GM12874 (cell line): ENCODE data around the gene EEFSEC.

Experiments
- CTCF ChIP-seq: IDR thresholded peaks from 2 replicates; pipeline ENCODE4 v1.5.1; 2011; ENCODE audit warnings: low read depth, mild to moderate bottlenecking, control low read depth, low read length, moderate library complexity; ENCODE audit not compliant: insufficient read depth

Gene EEFSEC

GRCh38 chr3:128379367-128380160 lies 226.3 kb downstream of the EEFSEC start:
- no peak for TF ChIP-seq CTCF

- TF ChIP-seq CTCF, result no peak
Measured at GRCh38 chr3:128380295-128380694, 227.0 kb downstream of the EEFSEC start.

- TF ChIP-seq CTCF, result no peak
Measured at GRCh38 chr3:128380719-128381118, 227.4 kb downstream of the EEFSEC start.

- no peak for TF ChIP-seq CTCF
Measured at GRCh38 chr3:128381609-128382008, 228.3 kb downstream of the EEFSEC start.

DNA sequence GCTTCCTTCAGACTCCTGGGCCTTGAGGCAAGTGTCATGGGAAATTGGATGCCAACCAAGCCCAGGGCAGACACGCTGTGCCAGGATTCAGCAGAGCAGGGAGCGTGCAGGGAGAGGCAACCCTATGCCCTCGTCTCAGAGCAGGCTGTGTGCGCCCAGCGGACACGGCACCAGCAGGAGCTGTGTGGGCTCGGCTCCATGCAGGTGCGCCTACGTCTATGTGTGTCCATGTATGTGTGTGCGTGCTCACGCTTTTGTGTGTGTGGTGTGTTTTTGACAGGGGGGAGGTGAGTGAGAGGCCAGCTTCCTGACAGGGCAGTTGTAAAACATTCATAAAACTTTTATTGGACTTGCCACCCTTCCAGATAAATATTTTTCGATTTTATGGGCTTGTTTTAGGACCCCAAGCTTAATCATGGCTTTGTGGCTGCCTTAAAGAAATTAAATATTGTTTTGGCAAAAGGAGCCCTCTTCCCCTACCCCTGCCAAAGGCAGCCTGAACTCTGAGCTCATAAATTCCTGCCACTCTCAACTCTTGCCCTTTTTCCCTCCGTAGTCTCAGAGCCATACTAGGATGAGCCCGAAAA lies 229.0 kb downstream of the EEFSEC start:
- TF ChIP-seq CTCF, result no peak

GRCh38 chr3:128383316-128384235 lies 230.3 kb downstream of the EEFSEC start:
- no peak for TF ChIP-seq CTCF
